ENCODE measurements around the gene SLC25A30.
A peak's percentile ranks its signal among the peaks of the same experiment; 100 is the strongest.

SLC25A30 gene

GRCh38 chr13:45417790-45418534 lies at the start of gene SLC25A30:
TSS of gene SLC25A30 (minus strand) at chr13:45418373. CDS start at chr13:45411425, 6,948 bp downstream.
- FAIRE-seq = peak; percentile 90
- DNase-seq (ENCODE audit: extremely low spot score, insufficient read length, low read depth) = peak; percentile 72

GRCh38 chr13:45466359-45466758 lies 48.2 kb upstream of the SLC25A30 start:
- DNase-seq (ENCODE audit: extremely low spot score, insufficient read length, low read depth) = no peak
- no peak for FAIRE-seq

- peak; percentile 90 for DNase-seq (ENCODE audit: extremely low spot score, insufficient read length, low read depth)
- FAIRE-seq = peak; percentile 98
These were observed 46.7 kb upstream of the SLC25A30 start, which contains the start of gene COG3 for GRCh38 chr13:45464687-45465453. TSS of gene COG3 (plus strand) at chr13:45464939. CDS start at chr13:45465037, 98 bp downstream.

GRCh38 chr13:45464141-45464686 lies 46.0 kb upstream of the SLC25A30 start:
- no peak for FAIRE-seq

GRCh38 chr13:45456196-45456972 lies 38.2 kb upstream of the SLC25A30 start:
- FAIRE-seq (no peak), DNase-seq (ENCODE audit: extremely low spot score, insufficient read length, low read depth) (no peak)

More at GRCh38 chr13:45464141-45464686, 46.0 kb upstream of the SLC25A30 start:
- no peak for DNase-seq (ENCODE audit: extremely low spot score, insufficient read length, low read depth)

GRCh38 chr13:45454204-45454603 lies 36.0 kb upstream of the SLC25A30 start:
- FAIRE-seq (no peak), DNase-seq (ENCODE audit: extremely low spot score, insufficient read length, low read depth) (no peak)

- no peak for FAIRE-seq
- DNase-seq (ENCODE audit: extremely low spot score, insufficient read length, low read depth) = no peak
These were observed 33.1 kb upstream of the SLC25A30 start for GRCh38 chr13:45451282-45451681.

- DNase-seq (ENCODE audit: extremely low spot score, insufficient read length, low read depth) (no peak), FAIRE-seq (no peak)
These were observed 30.9 kb upstream of the SLC25A30 start for GRCh38 chr13:45448965-45449559.

- FAIRE-seq (no peak), DNase-seq (ENCODE audit: extremely low spot score, insufficient read length, low read depth) (no peak)
These were observed 29.0 kb upstream of the SLC25A30 start for GRCh38 chr13:45447050-45447661.

GRCh38 chr13:45446181-45446580 lies 28.0 kb upstream of the SLC25A30 start:
- FAIRE-seq (no peak), DNase-seq (ENCODE audit: extremely low spot score, insufficient read length, low read depth) (no peak)

- no peak for FAIRE-seq
- no peak for DNase-seq (ENCODE audit: extremely low spot score, insufficient read length, low read depth)
These were observed 26.9 kb upstream of the SLC25A30 start for GRCh38 chr13:45445053-45445452.

GRCh38 chr13:45441633-45442032 lies 23.5 kb upstream of the SLC25A30 start:
- FAIRE-seq (peak; percentile 63), DNase-seq (ENCODE audit: extremely low spot score, insufficient read length, low read depth) (peak; percentile 15)

- FAIRE-seq (no peak), DNase-seq (ENCODE audit: extremely low spot score, insufficient read length, low read depth) (no peak)
These were observed 21.7 kb upstream of the SLC25A30 start for GRCh38 chr13:45439781-45440462.

GRCh38 chr13:45439008-45439407 lies 20.8 kb upstream of the SLC25A30 start:
- no peak for FAIRE-seq
- DNase-seq (ENCODE audit: extremely low spot score, insufficient read length, low read depth) = no peak

- DNase-seq (ENCODE audit: extremely low spot score, insufficient read length, low read depth) (no peak), FAIRE-seq (no peak)
These were observed 19.8 kb upstream of the SLC25A30 start for GRCh38 chr13:45437947-45438346.

GRCh38 chr13:45436953-45437352 lies 18.8 kb upstream of the SLC25A30 start:
- no peak for DNase-seq (ENCODE audit: extremely low spot score, insufficient read length, low read depth)
- FAIRE-seq = no peak

GRCh38 chr13:45436332-45436731 lies 18.2 kb upstream of the SLC25A30 start:
- FAIRE-seq = no peak
- DNase-seq (ENCODE audit: extremely low spot score, insufficient read length, low read depth) = no peak

- FAIRE-seq (no peak), DNase-seq (ENCODE audit: extremely low spot score, insufficient read length, low read depth) (no peak)
These were observed 16.6 kb upstream of the SLC25A30 start for GRCh38 chr13:45434556-45435371.
